Activated T-cell treated with anti-CD3 and anti-CD28 coated beads, Interleukin-2, amount 50 U/mL, for 48 hours (primary cell): ENCODE data around the gene ASB14.

Source experiments
- DNase-seq, 2 experiments: peaks; one replicate each; pipeline ENCODE4 v3.0.0-alpha.2; 2020

The ASB14 gene

GRCh38 chr3:57257678-57258077 lies 34.8 kb downstream of the ASB14 start:
- no peak for DNase-seq

GRCh38 chr3:57256844-57257243 lies 35.6 kb downstream of the ASB14 start:
- no peak for DNase-seq

GRCh38 chr3:57252404-57252803 lies 40.1 kb downstream of the ASB14 start:
- no peak for DNase-seq

- DNase-seq, result no peak
Observed at GRCh38 chr3:57244946-57245345, 47.5 kb downstream of the ASB14 start.

- no peak for DNase-seq
Observed at GRCh38 chr3:57234613-57235575, 57.6 kb downstream of the ASB14 start.

GRCh38 chr3:57233799-57234198 lies 58.7 kb downstream of the ASB14 start:
- DNase-seq, result no peak

- DNase-seq, result no peak
Observed at GRCh38 chr3:57230006-57230405, 62.5 kb downstream of the ASB14 start.

- peak; percentile 54 to 62 for DNase-seq
Observed at GRCh38 chr3:57227930-57228751, 64.3 kb downstream of the ASB14 start.

- DNase-seq, result peak; percentile 92 to 96
Observed at GRCh38 chr3:57227204-57227929, 65.1 kb downstream of the ASB14 start, which contains the start of gene APPL1. APPL1 (plus strand) TSS chr3:57227729; CDS start chr3:57227884, 155 bp downstream.

GRCh38 chr3:57226176-57226575 lies 66.3 kb downstream of the ASB14 start:
- no peak for DNase-seq

- no peak for DNase-seq
Observed at GRCh38 chr3:57224856-57225255, 67.6 kb downstream of the ASB14 start.

- no peak for DNase-seq
Observed at GRCh38 chr3:57221883-57222282, 70.6 kb downstream of the ASB14 start.
